Keratinocyte (primary cell): ENCODE data around the gene MX2. TPM values are rescaled to one million over a fixed set of nuclear protein-coding genes. Genes with fewer than 3 reads are reported as not detected.

Experiments used
- DNase-seq: peaks from one replicate; pipeline ENCODE4 v3.0.0-alpha.2; 2011; ENCODE audit warnings: low read depth, missing footprints, low spot score
- FAIRE-seq: peaks from 2 replicates; lab custom pipeline; 2011; peaks lifted over from hg19 to GRCh38; lab: Jason Lieb, UNC
- H2AFZ ChIP-seq: 2 replicates; pipeline ENCODE4 v1.6.0; 2012; ENCODE audit warnings: low read length, control low read depth, inconsistent platforms; ENCODE audit not compliant: control insufficient read depth
- H3K27ac ChIP-seq: 2 replicates; pipeline ENCODE4 v1.5.1; 2011; ENCODE audit warnings: low read length; ENCODE audit not compliant: control insufficient read depth, insufficient read depth
- H3K27me3 ChIP-seq: 3 replicates; pipeline ENCODE4 v1.6.0; 2011; ENCODE audit warnings: low read length; ENCODE audit not compliant: control insufficient read depth, insufficient read depth; ENCODE audit errors: extremely low read depth
- H3K36me3 ChIP-seq, 2 experiments: 2 replicates in 1 of 2; 3 replicates in 1 of 2; pipeline ENCODE4 v1.5.1; 2011; ENCODE audit warnings: low read length in 2 of 2, mild to moderate bottlenecking in 1 of 2; ENCODE audit not compliant: control insufficient read depth in 2 of 2, insufficient read depth in 2 of 2; ENCODE audit errors: extremely low read depth in 1 of 2
- H3K4me1 ChIP-seq: 3 replicates; pipeline ENCODE4 v1.5.1; 2011; ENCODE audit warnings: low read length; ENCODE audit not compliant: control insufficient read depth, insufficient read depth; ENCODE audit errors: extremely low read depth
- H3K4me2 ChIP-seq: 3 replicates; pipeline ENCODE4 v1.6.0; 2011; ENCODE audit warnings: low read depth, low read length; ENCODE audit not compliant: control insufficient read depth, insufficient read depth; ENCODE audit errors: extremely low read depth
- H3K4me3 ChIP-seq, 3 experiments: fragments of 200-600 bp in 1 of 3; sonication (generic) in 1 of 3; 2 replicates in 2 of 3; 3 replicates in 1 of 3; pipeline ENCODE4 v1.5.1; 2011 to 2016; ENCODE audit warnings: low read length in 3 of 3, mild to moderate bottlenecking in 3 of 3, control low read depth in 2 of 3, inconsistent platforms in 1 of 3, low read depth in 1 of 3, mixed read lengths in 1 of 3, mixed run types in 1 of 3, moderate library complexity in 1 of 3; ENCODE audit not compliant: control insufficient read depth in 2 of 3, insufficient read depth in 2 of 3; ENCODE audit errors: extremely low read depth in 1 of 3
- H3K79me2 ChIP-seq: 2 replicates; pipeline ENCODE4 v1.6.0; 2012; ENCODE audit warnings: low read length; ENCODE audit not compliant: control insufficient read depth, insufficient read depth
- H3K9ac ChIP-seq: 3 replicates; pipeline ENCODE4 v1.6.0; 2011; ENCODE audit warnings: low read length; ENCODE audit not compliant: control insufficient read depth, insufficient read depth; ENCODE audit errors: extremely low read depth
- H3K9me1 ChIP-seq: 3 replicates; pipeline ENCODE4 v1.6.0; 2011; ENCODE audit warnings: low read length; ENCODE audit not compliant: control insufficient read depth, insufficient read depth; ENCODE audit errors: extremely low read depth
- H3K9me3 ChIP-seq: 2 replicates; pipeline ENCODE4 v1.5.1; 2012; ENCODE audit warnings: low read depth, low read length; ENCODE audit not compliant: control insufficient read depth
- H4K20me1 ChIP-seq: 3 replicates; pipeline ENCODE4 v1.6.0; 2011; ENCODE audit warnings: low read length; ENCODE audit not compliant: control insufficient read depth, insufficient read depth; ENCODE audit errors: extremely low read depth
- CTCF ChIP-seq, 3 experiments: IDR thresholded peaks in 1 of 3; conservative IDR thresholded peaks in 1 of 3; optimal IDR thresholded peaks in 1 of 3; 2 replicates in 2 of 3; 3 replicates in 1 of 3; pipeline versions ENCODE3 to v1.5.1; 2011; ENCODE audit warnings: low read length in 3 of 3, mild to moderate bottlenecking in 3 of 3, moderate library complexity in 2 of 3, control low read depth in 1 of 3, inconsistent platforms in 1 of 3; ENCODE audit not compliant: insufficient read depth in 2 of 3; ENCODE audit errors: extremely low read depth in 1 of 3
- EZH2 ChIP-seq: IDR thresholded peaks from one replicate; pipeline ENCODE4 v1.6.1; 2012; ENCODE audit warnings: inconsistent platforms, mild to moderate bottlenecking, low read length, moderate library complexity
- dilution Hi-C: fragments of 300-500 bp; cut with MboI; formaldehyde crosslinking; loops from one replicate; pipeline ENCODE4 v1.7.0; 2020; ENCODE audit warnings: low sequenced_read_pairs; ENCODE audit not compliant: extremely low pct_ligation_motif_present
- polyA plus RNA-seq, 5 experiments: library from polyadenylated mRNA; depleted of rRNA in 3 of 5; stranded (reverse) in 3 of 5; stranded (forward) in 1 of 5; unstranded in 1 of 5; fragments of >200 nt; gene quantifications; 1 replicate in 1 of 5; 2 replicates in 3 of 5; 3 replicates in 1 of 5; pipeline versions ENCODE4 v1.2.1 to v1.2.3, GENCODE V29; 2011 to 2012; ENCODE audit warnings: missing spikeins in 2 of 5, low read depth in 1 of 5, low replicate concordance in 1 of 5

Gene MX2
- polyA plus RNA-seq, 1 donor (not counting 4 experiments of a cell fraction or from before 2014, with no cell fraction given), result 7.1 TPM

GRCh38 chr21:41364308-41364707 is 2.5 kb downstream of the MX2 start:
- DNase-seq (no peak), FAIRE-seq (no peak)
- Histone ChIP-seq H3K79me2 (no peaks in the 10 kb centered on the region), H3K27me3 (peaks cover 15% of the 10 kb centered on the region), H3K36me3 (no peaks in the 10 kb centered on the region), H4K20me1 (no peaks in the 10 kb centered on the region), H2AFZ (no peak overlapping the region), H3K4me1 (no peaks in the 10 kb centered on the region), H3K4me2 (no peak overlapping the region), H3K9me1 (no peaks in the 10 kb centered on the region), H3K4me3 (no peak overlapping the region), H3K9ac (no peak overlapping the region), H3K9me3 (no peaks in the 10 kb centered on the region), H3K27ac (no peak overlapping the region)
- dilution Hi-C loops, result no loop called here
- TF ChIP-seq CTCF (optimal IDR thresholded peaks at IDR 0.05 in 1 of 3, IDR thresholded peaks at IDR 0.05 in 1 of 3, conservative IDR thresholded peaks at IDR 0.05 in 1 of 3; ENCODE audit: extremely low read depth in 1 of 3, insufficient read depth in 2 of 3, low read length in 3 of 3) (no peak), EZH2 (no peak)

- H3K4me2 ChIP-seq, result no peak overlapping the region
- dilution Hi-C loops, result no loop called here
Observed at GRCh38 chr21:41365377-41366107, 3.7 kb downstream of the MX2 start.

More at GRCh38 chr21:41365377-41366107, 3.7 kb downstream of the MX2 start:
- no peaks in the 10 kb centered on the region for H3K36me3 ChIP-seq
- H3K27ac ChIP-seq, result no peak overlapping the region
- DNase-seq (no peak), FAIRE-seq (no peak)
- H3K9me3 ChIP-seq, result no peaks in the 10 kb centered on the region
- no peaks in the 10 kb centered on the region for H3K4me1 ChIP-seq
- H2AFZ ChIP-seq, result no peak overlapping the region
- TF ChIP-seq EZH2 (no peak), CTCF (optimal IDR thresholded peaks at IDR 0.05 in 1 of 3, IDR thresholded peaks at IDR 0.05 in 1 of 3, conservative IDR thresholded peaks at IDR 0.05 in 1 of 3; ENCODE audit: extremely low read depth in 1 of 3, insufficient read depth in 2 of 3, low read length in 3 of 3) (no peak)
- no peak overlapping the region for H3K4me3 ChIP-seq
- H4K20me1 ChIP-seq, result no peaks in the 10 kb centered on the region
- H3K27me3 ChIP-seq, result peaks cover 25% of the 10 kb centered on the region
- H3K79me2 ChIP-seq, result no peaks in the 10 kb centered on the region
- H3K9ac ChIP-seq, result no peak overlapping the region
- H3K9me1 ChIP-seq, result no peaks in the 10 kb centered on the region
